Stomach (tissue), 9 donors: ENCODE measurements around the gene HIBADH. TPM values are rescaled to one million over a fixed set of nuclear protein-coding genes. Genes with fewer than 3 reads are reported as not detected.

Experiments
- DNase-seq, 2 donors: peaks; one replicate each; pipeline versions ENCODE4 v3.0.0 to v3.0.0-alpha.2; 2013 to 2019
- H3K27ac ChIP-seq, 5 donors: fragments of 200-600 bp in 4 of 5; sonication (generic) in 4 of 5; one replicate each; pipeline ENCODE4 v1.5.1; 2013 to 2019; ENCODE audit warnings: mild to moderate bottlenecking in 1 of 5, moderate library complexity in 1 of 5
- H3K27me3 ChIP-seq, 3 donors: fragments of 200-600 bp; sonication (generic); one replicate each; pipeline ENCODE4 v1.5.1; 2017 to 2019; ENCODE audit warnings: mixed run types in 1 of 3
- H3K36me3 ChIP-seq, 4 donors: fragments of 200-600 bp; sonication (generic); 1 replicate in 3 of 4; 2 replicates in 1 of 4; pipeline ENCODE4 v1.5.1; 2016 to 2019
- H3K4me1 ChIP-seq, 4 donors: fragments of 200-600 bp; sonication (generic); one replicate each; pipeline ENCODE4 v1.5.1; 2016 to 2019
- H3K4me3 ChIP-seq, 4 donors: fragments of 200-600 bp; sonication (generic) in 3 of 4; one replicate each; pipeline ENCODE4 v1.5.1; 2016 to 2019; ENCODE audit warnings: mild to moderate bottlenecking in 1 of 4
- H3K9me3 ChIP-seq, 4 donors: fragments of 200-600 bp; sonication (generic); one replicate each; pipeline ENCODE4 v1.5.1; 2016 to 2019
- EP300 ChIP-seq: sonication (generic); formaldehyde crosslinking; IDR thresholded peaks from one replicate; pipeline ENCODE4 v1.6.1; 2017; ENCODE audit warnings: antibody characterized with exemption
- POLR2A ChIP-seq, 4 donors: fragments of 450-650 bp; IDR thresholded peaks; one replicate each; pipeline ENCODE4 v1.6.1; 2016; ENCODE audit warnings: antibody characterized with exemption in 4 of 4, control low read depth in 2 of 4, mild to moderate bottlenecking in 1 of 4, moderate library complexity in 1 of 4
- POLR2AphosphoS5 ChIP-seq, 3 donors: sonication (generic); formaldehyde crosslinking; IDR thresholded peaks; one replicate each; pipeline ENCODE4 v1.6.1; 2016; ENCODE audit warnings: antibody characterized with exemption in 3 of 3
- WGBS, 5 donors: extraction: QIAGEN DNeasy Blood & Tissue Kit in 3 of 5; methylation state at CpG; one replicate each; pipeline versions ENCODE4 v1.1.5 to v1.1.7; 2013 to 2018; 5-methylcytosine and 5-hydroxymethylcytosine counted together
- intact Hi-C: fragments of 100-400 bp; cut with DNase I; formaldehyde crosslinking; loops from one replicate; pipeline ENCODE4 v1.15.1; 2023; ENCODE audit warnings: low total_unique reads
- polyA plus RNA-seq, 3 donors: library from polyadenylated mRNA; stranded (reverse); fragments of 200-250 nt; gene quantifications; one replicate each; pipeline ENCODE4 v1.2.3, GENCODE V29; 2013
- total RNA-seq, 5 donors: library from RNA; depleted of rRNA; stranded (reverse); fragments of >200 nt; gene quantifications; one replicate each; pipeline versions ENCODE4 v1.1.0 to v1.2.3, GENCODE V29; 2014 to 2016
- TF ChIP-seq, protein P1 (sequence below), 7 experiments: fragments of 450-650 bp in 4 of 7; fragments of 200-600 bp in 3 of 7; sonication (generic) in 3 of 7; IDR thresholded peaks; one replicate each; pipeline ENCODE4 v1.5.1; 2016 to 2019; ENCODE audit warnings: antibody characterized with exemption in 7 of 7, control low read depth in 2 of 7, mild to moderate bottlenecking in 1 of 7
- donor health status: healthy with polysubstance abuse.
- donor health status: Bipolar disorder and iron deficiency.
- donor health status: healthy.

Gene HIBADH
- total and polyA plus RNA-seq, 8 donors, result 17.5 to 65.2 (median 45.8) TPM

DNA sequence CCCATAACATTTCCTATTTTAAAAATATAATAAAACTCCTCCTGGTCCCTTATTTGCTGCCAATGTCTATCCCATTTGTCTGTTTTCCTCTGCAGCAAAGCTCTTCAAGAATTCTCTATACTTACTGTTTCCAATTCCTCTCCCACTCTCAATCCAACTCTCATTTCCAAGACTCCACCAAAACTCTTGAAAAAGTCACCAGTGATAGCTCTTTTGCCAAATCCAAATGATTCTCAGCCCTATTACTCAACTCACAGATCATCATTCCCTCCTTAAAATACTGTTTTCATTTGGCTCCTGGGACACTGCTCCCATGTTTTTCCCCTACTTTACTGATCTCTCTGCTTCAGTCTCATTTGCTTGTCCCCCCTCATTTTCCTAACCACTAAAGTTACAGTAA is 139.4 kb downstream of the HIBADH start:
- Histone ChIP-seq H3K27me3 (no peaks in the 10 kb centered on the region), H3K4me3 (no peak overlapping the region), H3K27ac (no peak overlapping the region), H3K36me3 (peaks cover 3 to 39% (median 24%) of the 10 kb centered on the region in 4 donors), H3K9me3 (no peaks in the 10 kb centered on the region), H3K4me1 (no peaks in the 10 kb centered on the region)
- peak in 1 of 2 donors; percentile 26 for DNase-seq
- TF ChIP-seq EP300 (no peak), POLR2A (IDR thresholded peaks at IDR 0.05) (no peak), POLR2AphosphoS5 (IDR thresholded peaks at IDR 0.05) (no peak)
- TF ChIP-seq, protein P1, sequence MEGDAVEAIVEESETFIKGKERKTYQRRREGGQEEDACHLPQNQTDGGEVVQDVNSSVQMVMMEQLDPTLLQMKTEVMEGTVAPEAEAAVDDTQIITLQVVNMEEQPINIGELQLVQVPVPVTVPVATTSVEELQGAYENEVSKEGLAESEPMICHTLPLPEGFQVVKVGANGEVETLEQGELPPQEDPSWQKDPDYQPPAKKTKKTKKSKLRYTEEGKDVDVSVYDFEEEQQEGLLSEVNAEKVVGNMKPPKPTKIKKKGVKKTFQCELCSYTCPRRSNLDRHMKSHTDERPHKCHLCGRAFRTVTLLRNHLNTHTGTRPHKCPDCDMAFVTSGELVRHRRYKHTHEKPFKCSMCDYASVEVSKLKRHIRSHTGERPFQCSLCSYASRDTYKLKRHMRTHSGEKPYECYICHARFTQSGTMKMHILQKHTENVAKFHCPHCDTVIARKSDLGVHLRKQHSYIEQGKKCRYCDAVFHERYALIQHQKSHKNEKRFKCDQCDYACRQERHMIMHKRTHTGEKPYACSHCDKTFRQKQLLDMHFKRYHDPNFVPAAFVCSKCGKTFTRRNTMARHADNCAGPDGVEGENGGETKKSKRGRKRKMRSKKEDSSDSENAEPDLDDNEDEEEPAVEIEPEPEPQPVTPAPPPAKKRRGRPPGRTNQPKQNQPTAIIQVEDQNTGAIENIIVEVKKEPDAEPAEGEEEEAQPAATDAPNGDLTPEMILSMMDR (IDR thresholded peaks at IDR 0.05), result no peak
- intact Hi-C loops, result no loop called here

DNA sequence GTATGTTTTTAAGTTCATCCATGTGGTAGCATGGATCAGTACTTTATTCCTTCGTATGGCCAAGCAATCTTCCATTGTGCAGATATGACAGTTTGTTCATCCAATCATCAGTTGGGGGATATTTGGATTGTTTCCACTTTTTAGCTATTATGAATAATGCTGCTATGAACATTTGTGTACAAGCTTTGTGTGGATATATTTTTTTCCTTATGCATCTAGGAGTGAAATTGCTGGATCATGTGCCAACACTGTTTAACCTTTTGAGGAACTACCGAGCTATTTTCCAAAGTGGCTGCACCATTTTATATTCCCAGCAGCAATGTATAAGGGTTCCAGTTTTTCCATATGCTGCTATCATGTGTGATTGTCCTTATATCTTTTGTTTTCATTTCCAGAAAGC is 140.1 kb downstream of the HIBADH start:
- Histone ChIP-seq H3K27me3 (no peaks in the 10 kb centered on the region), H3K4me3 (no peak overlapping the region), H3K9me3 (no peaks in the 10 kb centered on the region), H3K36me3 (peaks cover 3 to 39% (median 21%) of the 10 kb centered on the region in 4 donors), H3K27ac (no peak overlapping the region), H3K4me1 (no peaks in the 10 kb centered on the region)
- intact Hi-C loops, result no loop called here
- 89 to 100% (median 98%) methylated on average over 2 of the region's 2 CpGs for WGBS, 5 donors
- TF ChIP-seq, protein P1 (IDR thresholded peaks at IDR 0.05), result no peak
- DNase-seq, result no peak

DNA sequence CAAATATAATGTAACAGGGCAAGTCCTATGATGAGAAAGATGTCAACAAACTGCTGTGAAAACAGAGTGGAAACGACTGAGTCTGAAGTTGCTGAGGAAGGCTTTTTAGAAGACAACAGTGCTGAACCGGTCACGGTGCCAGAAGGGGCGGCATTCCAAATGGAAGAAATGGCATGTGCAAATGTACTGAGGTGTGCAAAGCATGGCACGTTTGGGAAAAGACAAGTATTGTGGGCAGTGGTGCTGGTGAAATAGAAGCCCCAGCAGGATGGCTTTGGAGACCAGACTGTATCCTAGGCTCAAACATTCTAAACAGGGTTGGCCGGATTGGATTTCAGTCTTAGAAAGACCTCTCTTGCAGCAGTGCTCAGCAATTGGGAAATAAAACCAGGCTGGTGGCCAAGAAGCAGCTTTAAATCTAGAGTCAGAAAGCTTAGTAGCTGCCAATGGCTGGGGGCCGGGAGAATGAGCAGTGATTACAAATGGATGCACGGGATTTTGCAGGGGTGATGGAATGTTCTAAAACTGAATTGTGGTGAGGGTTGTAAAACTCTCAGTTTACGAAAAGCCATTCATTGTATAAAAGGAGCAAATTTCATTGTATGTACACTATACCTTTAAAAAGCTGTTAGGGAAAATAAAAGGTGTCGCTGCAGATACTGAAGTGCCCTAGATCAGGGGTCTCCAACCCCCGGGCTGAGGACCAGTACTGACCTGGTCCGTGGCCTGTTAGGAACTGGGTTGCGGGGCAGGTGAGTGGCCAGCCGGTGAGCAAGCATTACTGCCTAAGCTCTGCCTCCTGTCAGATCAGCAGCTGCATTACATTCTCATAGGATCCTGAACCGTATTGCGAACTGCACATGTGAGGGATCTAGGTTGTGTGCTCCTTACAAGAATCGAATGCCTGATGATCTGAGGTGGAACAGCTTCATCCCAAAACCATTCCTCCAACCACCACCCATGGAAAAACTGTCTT is 141.6 kb downstream of the HIBADH start:
- Histone ChIP-seq H3K27me3 (no peaks in the 10 kb centered on the region), H3K27ac (no peak overlapping the region), H3K4me3 (no peak overlapping the region), H3K9me3 (no peaks in the 10 kb centered on the region), H3K4me1 (no peaks in the 10 kb centered on the region), H3K36me3 (peaks cover 3 to 25% (median 17%) of the 10 kb centered on the region in 4 donors)
- DNase-seq, result peak; percentile 28 to 84
- 75 to 88% (median 81%) methylated on average over 15 to 17 of the region's 17 CpGs for WGBS, 5 donors
- intact Hi-C loops, result no loop called here
- TF ChIP-seq, protein P1 (IDR thresholded peaks at IDR 0.05), result no peak
- TF ChIP-seq POLR2AphosphoS5 (IDR thresholded peaks at IDR 0.05), result no peak

DNA sequence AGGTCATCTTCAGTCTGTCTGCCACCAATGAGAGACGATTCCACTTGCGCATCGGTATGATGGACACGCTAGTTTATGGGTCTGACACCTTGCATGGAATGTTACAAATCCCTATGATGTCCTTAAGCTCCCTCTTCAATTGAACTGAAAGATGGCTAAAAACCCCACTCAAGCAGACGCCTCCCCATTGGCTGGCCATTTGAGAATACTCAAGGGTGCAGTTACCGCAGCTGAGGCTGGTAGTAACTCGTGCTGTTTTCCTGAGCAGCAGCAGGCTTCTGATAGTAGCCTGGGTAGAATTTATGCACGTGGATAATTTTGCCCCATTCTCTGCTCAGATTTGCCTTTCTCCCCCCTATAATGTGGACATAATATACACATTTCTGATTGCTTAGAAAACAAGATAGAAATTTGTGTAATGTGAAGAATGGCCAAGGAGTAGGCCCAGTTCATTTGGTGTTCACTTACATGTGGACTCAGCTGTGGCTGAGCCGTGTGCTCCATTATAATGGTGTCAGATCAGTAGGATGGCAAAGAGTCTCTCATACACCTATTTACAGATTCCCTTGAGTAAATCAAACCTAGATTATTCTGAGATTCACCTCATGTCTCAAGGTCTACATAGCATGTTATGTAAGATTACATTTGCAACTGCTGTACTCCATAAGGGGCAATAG is 142.8 kb downstream of the HIBADH start:
- no peak overlapping the region for H3K4me3 ChIP-seq
- no peaks in the 10 kb centered on the region for H3K4me1 ChIP-seq
- no peak overlapping the region for H3K27ac ChIP-seq
- no peaks in the 10 kb centered on the region for H3K9me3 ChIP-seq
- WGBS, 5 donors, result 92 to 97% (median 96%) methylated on average over 9 of the region's 9 CpGs
- no peak for DNase-seq
- H3K27me3 ChIP-seq, result no peaks in the 10 kb centered on the region
- TF ChIP-seq POLR2A (IDR thresholded peaks at IDR 0.05), result no peak
- TF ChIP-seq, protein P1 (IDR thresholded peaks at IDR 0.05), result no peak
- TF ChIP-seq EP300, result no peak
- no peak for TF ChIP-seq POLR2AphosphoS5 (IDR thresholded peaks at IDR 0.05)
- intact Hi-C loops, result no loop called here
- H3K36me3 ChIP-seq, result peaks cover 0 to 14% (median 6%) of the 10 kb centered on the region in 4 donors
